PFSK-1 (cell line): ENCODE data around the gene RYR1.

Experiments
- FOXP2 ChIP-seq: optimal IDR thresholded peaks from 2 replicates; pipeline ENCODE3; 2011; ENCODE audit warnings: borderline replicate concordance, control low read depth, inconsistent platforms; ENCODE audit not compliant: insufficient read depth; ENCODE audit errors: extremely low read length, extremely low read depth
- POLR2AphosphoS5 ChIP-seq: IDR thresholded peaks from 2 replicates; pipeline ENCODE4 v1.6.1; 2012; ENCODE audit warnings: low read depth, mild to moderate bottlenecking, control low read depth, low read length, moderate library complexity
- REST ChIP-seq, 2 experiments: IDR thresholded peaks; 2 replicates each; pipeline versions ENCODE4 v1.6.1 to v1.8.0; 2011 to 2012; ENCODE audit warnings: low read depth in 2 of 2, low read length in 2 of 2, control low read depth in 1 of 2, inconsistent platforms in 1 of 2, mild to moderate bottlenecking in 1 of 2, moderate library complexity in 1 of 2; ENCODE audit not compliant: insufficient read depth in 1 of 2
- SIN3A ChIP-seq: IDR thresholded peaks from 2 replicates; pipeline ENCODE4 v1.6.1; 2012; ENCODE audit warnings: mild to moderate bottlenecking, low read length, moderate library complexity, borderline replicate concordance; ENCODE audit not compliant: insufficient read depth
- TAF1 ChIP-seq: IDR thresholded peaks from 2 replicates; pipeline ENCODE4 v1.6.1; 2012; ENCODE audit warnings: low read length, control low read depth, borderline replicate concordance; ENCODE audit not compliant: insufficient read depth

Gene RYR1

DNA sequence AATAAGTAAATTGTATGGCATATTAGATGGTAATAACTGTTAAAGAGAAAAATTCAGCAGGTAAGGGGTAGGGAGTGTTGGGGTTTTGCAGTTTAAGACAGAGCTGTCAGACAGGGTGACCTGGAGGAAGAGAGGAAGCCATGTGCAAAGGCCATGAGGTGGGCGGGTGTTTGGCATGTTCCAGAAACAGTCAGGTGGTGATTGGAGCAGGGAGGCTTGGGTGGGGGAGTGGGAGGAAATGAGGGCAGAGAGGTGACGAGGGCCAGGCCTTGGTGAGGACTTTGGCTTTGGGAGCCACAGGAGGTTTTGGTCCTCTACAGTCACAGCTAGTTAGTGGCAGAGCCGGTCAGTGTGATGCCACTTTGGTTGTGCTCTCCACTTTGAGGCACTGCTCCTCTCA, 20.1 kb downstream of the RYR1 start:
- TF ChIP-seq FOXP2 (no peak), REST (IDR thresholded peaks at IDR 0.05; ENCODE audit: insufficient read depth in 1 of 2, low read depth in 2 of 2, low read length in 2 of 2) (no peak), POLR2AphosphoS5 (no peak), SIN3A (no peak), TAF1 (no peak)

- no peak for TF ChIP-seq SIN3A
- TF ChIP-seq POLR2AphosphoS5 = no peak
- no peak for TF ChIP-seq FOXP2
- TF ChIP-seq TAF1 = no peak
- peak; percentile 90 to 97 for TF ChIP-seq REST (IDR thresholded peaks at IDR 0.05; ENCODE audit: insufficient read depth in 1 of 2, low read depth in 2 of 2, low read length in 2 of 2)
These were observed 21.5 kb downstream of the RYR1 start for GRCh38 chr19:38455031-38455430.

GRCh38 chr19:38457202-38457601, 23.7 kb downstream of the RYR1 start:
- no peak for TF ChIP-seq FOXP2
- no peak for TF ChIP-seq TAF1
- no peak for TF ChIP-seq POLR2AphosphoS5
- TF ChIP-seq SIN3A = no peak
- no peak for TF ChIP-seq REST (IDR thresholded peaks at IDR 0.05; ENCODE audit: insufficient read depth in 1 of 2, low read depth in 2 of 2, low read length in 2 of 2)

- TF ChIP-seq POLR2AphosphoS5 (no peak), REST (IDR thresholded peaks at IDR 0.05; ENCODE audit: insufficient read depth in 1 of 2, low read depth in 2 of 2, low read length in 2 of 2) (no peak), SIN3A (no peak), FOXP2 (no peak), TAF1 (no peak)
These were observed 24.4 kb downstream of the RYR1 start for GRCh38 chr19:38457690-38458405.

DNA sequence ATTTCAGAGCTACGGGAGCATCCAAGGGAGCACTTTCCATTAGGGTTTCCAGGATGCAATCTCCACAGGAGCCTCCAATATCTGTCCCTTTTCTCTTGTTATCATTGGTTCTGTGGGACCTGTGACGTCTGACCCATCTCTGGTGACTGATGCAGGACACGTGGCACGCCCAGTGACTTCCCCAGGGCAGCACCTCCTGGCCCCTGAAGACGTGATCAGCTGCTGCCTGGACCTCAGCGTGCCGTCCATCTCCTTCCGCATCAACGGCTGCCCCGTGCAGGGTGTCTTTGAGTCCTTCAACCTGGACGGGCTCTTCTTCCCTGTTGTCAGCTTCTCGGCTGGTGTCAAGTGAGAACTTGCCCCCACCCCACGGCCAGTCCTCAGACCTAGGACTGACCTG, 25.5 kb downstream of the RYR1 start:
- no peak for TF ChIP-seq POLR2AphosphoS5
- TF ChIP-seq REST (IDR thresholded peaks at IDR 0.05; ENCODE audit: insufficient read depth in 1 of 2, low read depth in 2 of 2, low read length in 2 of 2) = no peak
